Stimulated activated CD4-positive, alpha-beta T cell treated with anti-CD3 and anti-CD28 coated beads, Interleukin-2, amount 100 ng/mL, for 48 hours (primary cell): Measurements from ENCODE around the gene CACNA1H.

Experiments used
- DNase-seq, 2 donors: peaks; one replicate each; pipeline ENCODE4 v3.0.0-alpha.2; 2020

The CACNA1H gene

GRCh38 chr16:1143761-1144450 is 9.0 kb upstream of the CACNA1H start:
- DNase-seq: no peak

- DNase-seq: no peak
Observed at GRCh38 chr16:1144476-1145382, 8.2 kb upstream of the CACNA1H start.

GRCh38 chr16:1145383-1146100 is 7.4 kb upstream of the CACNA1H start:
- no peak for DNase-seq

GRCh38 chr16:1146409-1146808 is 6.5 kb upstream of the CACNA1H start:
- DNase-seq: no peak

DNA sequence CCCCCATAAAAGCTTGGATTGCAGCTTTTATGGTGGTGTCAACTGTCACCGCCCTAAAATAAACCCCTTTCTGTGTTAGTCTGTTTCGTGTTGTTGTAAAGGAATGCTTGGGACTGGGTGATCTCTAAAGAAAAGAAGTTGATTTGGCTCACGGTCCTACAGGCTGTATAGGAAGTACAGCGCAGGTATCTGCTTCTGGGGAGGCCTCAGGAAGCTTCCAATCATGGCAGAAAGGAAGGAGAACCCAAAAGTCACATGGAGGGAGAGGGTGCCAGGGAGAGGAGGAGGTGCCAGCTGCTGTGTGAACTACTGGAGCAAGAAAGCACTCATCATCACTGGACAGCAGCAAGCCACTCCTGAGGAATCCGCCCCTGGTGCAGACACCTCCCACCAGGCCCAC is 5.9 kb upstream of the CACNA1H start:
- no peak for DNase-seq

GRCh38 chr16:1149101-1149636 is 3.7 kb upstream of the CACNA1H start:
- DNase-seq: no peak

GRCh38 chr16:1150511-1150982 is 2.4 kb upstream of the CACNA1H start:
- peak in 1 of 2 donors; percentile 18 for DNase-seq

GRCh38 chr16:1151424-1152122 is 1.3 kb upstream of the CACNA1H start:
- DNase-seq: no peak

DNA sequence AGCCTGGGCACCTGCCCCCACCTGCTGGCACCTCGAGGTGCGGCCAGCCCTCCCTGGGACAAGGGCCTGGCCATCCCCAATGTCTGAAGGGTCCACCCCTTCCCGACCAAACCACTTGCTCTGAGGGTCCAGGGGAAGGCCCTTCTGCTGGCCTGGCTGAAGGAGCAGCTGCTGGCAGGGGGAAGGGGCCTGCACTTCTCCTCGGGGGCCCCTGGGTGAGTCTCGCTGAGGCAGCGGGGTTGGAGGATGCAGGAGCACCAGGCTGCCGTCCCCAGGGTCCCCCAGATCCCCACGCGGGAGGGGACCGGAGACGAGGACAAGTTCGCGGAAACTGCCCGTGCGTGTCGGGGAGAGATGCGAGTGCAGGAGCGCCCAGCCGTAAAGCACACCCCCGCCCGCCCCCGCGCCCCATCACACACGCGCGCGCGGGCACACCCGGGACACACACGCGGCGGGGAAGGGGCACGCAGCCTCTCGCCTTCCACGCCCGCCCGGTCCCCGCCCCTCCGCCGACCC is 725 bp upstream of the CACNA1H start:
- DNase-seq: peak in 1 of 2 donors; percentile 29

DNA sequence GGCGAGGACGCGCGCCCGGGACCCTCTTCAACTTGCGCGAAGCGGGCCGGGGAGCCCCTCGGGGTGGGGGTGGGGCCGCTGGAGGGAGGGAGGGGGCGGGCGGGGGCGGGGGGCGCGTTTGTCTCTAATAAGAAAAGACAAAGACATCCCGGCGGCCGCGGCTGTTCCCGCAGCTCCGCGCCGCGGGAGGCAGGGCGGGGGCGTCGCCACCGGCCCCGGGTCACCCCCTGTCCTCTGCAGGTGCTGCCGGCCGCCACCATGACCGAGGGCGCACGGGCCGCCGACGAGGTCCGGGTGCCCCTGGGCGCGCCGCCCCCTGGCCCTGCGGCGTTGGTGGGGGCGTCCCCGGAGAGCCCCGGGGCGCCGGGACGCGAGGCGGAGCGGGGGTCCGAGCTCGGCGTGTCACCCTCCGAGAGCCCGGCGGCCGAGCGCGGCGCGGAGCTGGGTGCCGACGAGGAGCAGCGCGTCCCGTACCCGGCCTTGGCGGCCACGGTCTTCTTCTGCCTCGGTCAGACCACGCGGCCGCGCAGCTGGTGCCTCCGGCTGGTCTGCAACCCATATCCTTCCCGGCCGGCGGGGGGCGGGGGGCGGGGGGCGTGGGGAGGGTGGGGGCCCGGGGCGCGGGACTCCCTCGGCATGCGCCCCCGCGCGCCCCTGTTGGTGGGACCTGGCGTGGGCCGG is 714 bp downstream of the CACNA1H start:
- DNase-seq: no peak

DNA sequence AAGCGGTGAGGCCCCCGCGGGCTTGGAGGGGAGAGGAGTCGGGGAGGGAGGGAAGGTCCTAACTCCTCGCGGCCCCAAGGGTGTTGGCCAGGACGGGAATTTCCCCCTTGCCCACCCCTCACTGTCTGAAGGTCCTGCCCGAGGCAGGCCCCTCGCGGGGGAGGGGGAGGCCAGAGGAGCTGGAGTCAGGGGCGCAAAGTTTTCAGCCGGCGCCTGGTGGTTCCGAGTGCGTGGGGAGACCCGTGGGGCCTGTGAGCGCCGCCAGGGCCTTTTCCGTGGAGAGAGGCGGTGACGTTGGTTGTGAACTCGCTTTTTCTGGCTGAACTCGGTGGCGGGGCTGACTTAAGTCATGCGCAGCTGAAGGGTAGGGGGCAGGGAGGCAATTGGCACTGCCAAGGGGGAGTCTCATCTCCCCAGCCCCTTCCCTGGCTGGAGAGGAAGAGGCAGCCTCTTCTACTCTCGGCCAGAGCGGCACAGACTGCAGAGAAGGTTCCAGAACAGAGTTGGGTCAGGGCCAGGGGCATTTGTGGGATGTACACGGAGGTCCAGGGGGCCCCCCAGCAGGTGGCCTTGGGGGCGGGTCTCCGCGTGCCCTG is 1.5 kb downstream of the CACNA1H start:
- DNase-seq: no peak

GRCh38 chr16:1154887-1155331 is 2.0 kb downstream of the CACNA1H start:
- no peak for DNase-seq

GRCh38 chr16:1155353-1156054 is 2.6 kb downstream of the CACNA1H start:
- DNase-seq: no peak

DNA sequence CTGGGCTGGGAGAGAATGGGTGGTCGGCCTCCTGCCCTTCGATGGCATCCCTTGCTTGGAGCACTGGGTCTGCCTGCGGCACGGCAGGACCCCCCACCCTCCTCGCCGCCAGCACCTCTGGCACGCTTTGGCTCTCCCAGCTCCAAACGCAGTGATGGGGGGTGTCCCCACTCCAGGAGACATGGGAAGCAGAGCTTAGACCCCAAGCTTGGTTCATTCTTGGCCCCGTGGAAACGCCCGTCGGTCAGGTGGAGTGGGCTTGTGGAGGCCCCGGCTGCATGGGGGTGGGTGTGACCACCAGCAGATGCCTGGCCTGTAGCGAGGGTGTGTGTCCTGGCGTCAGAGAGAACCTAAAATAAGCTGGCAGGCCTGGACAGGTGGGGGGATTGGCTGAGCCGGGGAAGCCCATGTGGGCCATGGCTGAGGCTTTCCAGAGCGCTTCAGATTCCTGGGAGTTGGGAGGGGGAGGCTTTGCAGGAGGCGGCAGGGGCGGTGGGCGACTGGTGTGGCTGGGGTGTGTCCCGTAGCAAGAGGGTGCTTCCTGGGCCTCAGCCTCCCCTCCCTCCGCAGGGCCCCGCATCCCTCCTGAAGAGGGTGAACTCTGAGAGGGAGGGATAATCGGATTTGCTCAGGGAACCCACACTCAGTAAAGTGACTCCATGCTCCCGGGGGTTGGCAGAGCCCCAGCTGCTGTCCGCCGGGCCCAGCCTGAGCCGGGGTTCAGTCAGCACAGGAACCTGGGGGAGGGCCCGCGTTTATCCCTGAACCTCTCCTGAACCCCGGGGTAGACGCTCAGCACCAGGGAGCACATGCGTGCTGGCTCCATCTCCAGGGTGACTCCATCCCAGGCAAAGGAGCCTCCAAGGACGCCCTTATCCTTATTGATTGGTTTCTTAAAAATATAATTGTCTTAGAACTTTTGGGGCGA is 3.4 kb downstream of the CACNA1H start:
- DNase-seq: no peak

- DNase-seq: no peak
Observed at GRCh38 chr16:1156983-1157638, 4.2 kb downstream of the CACNA1H start.

DNA sequence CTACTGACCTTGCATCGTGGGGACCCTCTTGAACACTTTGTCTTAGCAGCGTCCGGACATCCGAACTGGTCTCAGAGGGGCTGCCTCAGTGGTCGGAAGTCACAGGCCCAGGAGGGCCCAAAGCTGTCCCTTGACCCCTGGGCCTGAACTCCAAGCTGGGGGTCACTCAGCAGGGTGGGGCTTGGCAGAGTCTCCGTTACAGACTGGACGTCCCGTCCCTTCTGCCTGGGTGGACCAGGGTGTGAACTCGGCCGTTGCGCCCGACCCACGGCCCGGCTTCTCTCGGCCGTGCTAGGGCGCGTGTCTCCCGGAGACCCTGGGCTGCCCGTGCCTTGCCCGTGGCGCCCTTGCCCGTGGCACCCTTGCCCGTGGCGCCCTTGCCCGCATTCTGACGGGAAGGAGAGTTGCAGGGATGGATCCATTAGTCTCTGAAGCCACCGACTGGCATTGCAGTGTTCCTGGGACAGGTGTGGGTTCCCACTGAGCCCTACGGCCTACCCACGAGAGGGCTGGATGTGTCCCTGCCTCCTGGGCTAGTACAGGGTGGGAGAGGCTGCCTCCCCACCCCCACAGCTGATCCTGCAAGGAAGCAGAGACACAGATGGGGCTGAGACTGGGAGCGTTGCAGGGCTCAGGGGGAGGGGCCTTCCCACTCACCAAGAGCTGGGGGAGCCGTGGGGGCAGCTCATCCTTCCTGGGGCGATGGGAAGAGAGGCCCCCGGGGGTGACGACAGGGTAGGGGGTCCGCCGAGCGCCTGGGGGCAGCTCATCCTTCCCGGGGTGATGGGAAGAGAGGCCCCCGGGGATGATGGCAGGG is 4.9 kb downstream of the CACNA1H start:
- DNase-seq: no peak

DNA sequence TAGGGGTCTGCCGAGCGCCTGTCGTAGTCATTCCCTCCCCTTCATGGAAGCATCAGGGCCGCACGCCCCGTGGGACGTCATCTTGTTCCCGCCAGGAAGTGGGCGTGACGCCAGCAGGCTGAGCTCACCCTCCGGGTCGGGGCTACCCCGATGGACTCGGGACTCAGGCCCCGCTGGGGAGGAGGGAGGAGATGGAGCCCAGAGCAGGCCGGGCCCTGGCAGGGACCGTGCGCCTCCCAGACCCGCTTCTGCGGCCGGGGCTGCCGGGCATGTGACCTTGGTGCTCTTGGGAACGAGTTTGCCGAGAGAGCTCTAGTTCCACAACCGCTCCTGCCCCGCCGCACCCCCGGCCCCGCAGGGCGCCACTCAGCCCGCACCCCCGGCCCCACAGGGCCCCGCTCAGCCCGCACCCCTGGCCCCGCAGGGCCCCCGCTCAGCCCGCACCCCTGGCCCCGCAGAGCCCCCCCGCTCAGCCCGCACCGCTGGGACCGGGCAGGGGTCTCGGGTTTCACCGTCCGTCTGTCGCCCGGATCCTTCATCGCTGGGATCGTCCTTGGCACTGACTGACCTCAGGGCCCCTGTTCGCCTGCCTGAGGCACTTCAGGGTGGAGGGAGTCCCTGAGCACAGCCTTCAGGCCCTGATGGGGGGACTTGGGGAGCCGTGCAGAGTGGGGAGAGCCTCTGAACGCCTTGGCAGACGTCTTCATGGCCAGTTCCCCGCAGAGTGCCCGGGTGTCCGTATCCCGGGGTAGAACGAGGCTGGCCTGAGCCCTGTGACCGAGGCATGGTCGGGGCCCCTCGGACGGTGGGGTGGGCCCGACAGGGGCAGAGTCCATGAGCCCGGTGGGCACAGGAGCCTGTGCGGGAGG is 5.8 kb downstream of the CACNA1H start:
- no peak for DNase-seq
